H1 (cell line): Measurements from ENCODE around the gene STRN4. TPM values are rescaled to one million over a fixed set of nuclear protein-coding genes. Genes with fewer than 3 reads are reported as not detected.

ENCODE experiments used
- CTCF ChIA-PET: fragments of 300-600 bp; sonication (Branson Sonifier 250); formaldehyde crosslinking; loops from one replicate; lab custom pipeline; 2021; ENCODE audit not compliant: partially characterized antibody; lab: Charles Lee
- POLR2A ChIA-PET: fragments of 300-600 bp; sonication (Branson Sonifier 250); formaldehyde crosslinking; loops from one replicate; lab custom pipeline; 2021; ENCODE audit warnings: inconsistent platforms; ENCODE audit not compliant: partially characterized antibody; lab: Charles Lee
- DNase-seq, 2 experiments: peaks; one replicate each; pipeline versions ENCODE4 v3.0.0 to v3.0.0-alpha.2; 2010 to 2022; ENCODE audit warnings: low spot score in 2 of 2, low read depth in 1 of 2, mixed read lengths in 1 of 2
- FAIRE-seq: peaks from 2 replicates; lab custom pipeline; 2011; peaks lifted over from hg19 to GRCh38; lab: Jason Lieb, UNC
- H2AFZ ChIP-seq: 2 replicates; pipeline ENCODE4 v1.8.1; 2012; ENCODE audit warnings: low read length, inconsistent platforms
- H2AK5ac ChIP-seq: 2 replicates; pipeline ENCODE4 v1.6.1; 2013; ENCODE audit warnings: low read depth, low read length
- H2BK120ac ChIP-seq: replicated peaks from 2 replicates; pipeline ENCODE3; 2013; ENCODE audit warnings: low read depth, low read length, inconsistent platforms
- H2BK12ac ChIP-seq: 2 replicates; pipeline ENCODE4 v1.6.1; 2013; ENCODE audit warnings: low read depth, low read length
- H2BK15ac ChIP-seq: 2 replicates; pipeline ENCODE4 v1.6.1; 2013; ENCODE audit warnings: low read length
- H2BK20ac ChIP-seq: 2 replicates; pipeline ENCODE4 v1.6.1; 2013; ENCODE audit warnings: low read length
- H2BK5ac ChIP-seq: 2 replicates; pipeline ENCODE4 v1.6.1; 2013; ENCODE audit warnings: low read depth, low read length
- H3K14ac ChIP-seq: 2 replicates; pipeline ENCODE4 v1.6.1; 2013; ENCODE audit warnings: inconsistent platforms; ENCODE audit not compliant: insufficient read length
- H3K18ac ChIP-seq: 2 replicates; pipeline ENCODE4 v1.6.1; 2013; ENCODE audit warnings: low read length; ENCODE audit errors: extremely low read depth
- H3K23ac ChIP-seq: 2 replicates; pipeline ENCODE4 v1.6.1; 2013; ENCODE audit warnings: inconsistent platforms; ENCODE audit not compliant: insufficient read length
- H3K23me2 ChIP-seq: 2 replicates; pipeline ENCODE4 v1.6.1; 2013; ENCODE audit warnings: low read depth, low read length
- H3K27ac ChIP-seq: 2 replicates; pipeline ENCODE4 v1.6.1; 2011; ENCODE audit warnings: low read depth, low read length, inconsistent platforms
- H3K27me3 ChIP-seq, 4 experiments: replicated peaks in 1 of 4; 1 replicate in 1 of 4; 2 replicates in 3 of 4; pipeline versions ENCODE4 v1.6.1 to v1.8.1; 2011 to 2013; ENCODE audit warnings: low read length in 3 of 4, mild to moderate bottlenecking in 3 of 4, inconsistent platforms in 2 of 4, mixed read lengths in 2 of 4, moderate library complexity in 1 of 4; ENCODE audit not compliant: control insufficient read depth in 3 of 4, insufficient read depth in 3 of 4; ENCODE audit errors: extremely low read depth in 1 of 4
- H3K36me3 ChIP-seq, 4 experiments: 2 replicates each; pipeline versions ENCODE4 v1.6.1 to v1.8.1; 2011 to 2013; ENCODE audit warnings: mild to moderate bottlenecking in 4 of 4, low read length in 3 of 4, moderate library complexity in 2 of 4, control low read depth in 1 of 4, inconsistent platforms in 1 of 4; ENCODE audit not compliant: insufficient read depth in 4 of 4, control insufficient read depth in 2 of 4
- H3K4ac ChIP-seq: replicated peaks from 2 replicates; pipeline ENCODE3; 2013; ENCODE audit warnings: low read length, low read depth, mixed read lengths, inconsistent platforms; ENCODE audit not compliant: insufficient read length
- H3K4me1 ChIP-seq, 4 experiments: replicated peaks in 1 of 4; 1 replicate in 1 of 4; 2 replicates in 3 of 4; pipeline versions ENCODE4 v1.6.1 to v1.8.1; 2011 to 2013; ENCODE audit warnings: low read length in 3 of 4, inconsistent platforms in 2 of 4, mixed read lengths in 1 of 4; ENCODE audit not compliant: insufficient read depth in 4 of 4, control insufficient read depth in 3 of 4
- H3K4me2 ChIP-seq, 2 experiments: 2 replicates each; pipeline versions ENCODE4 v1.6.1 to v1.8.1; 2011 to 2013; ENCODE audit warnings: low read depth in 2 of 2, low read length in 2 of 2, control low read depth in 1 of 2, inconsistent platforms in 1 of 2, mild to moderate bottlenecking in 1 of 2; ENCODE audit not compliant: insufficient read depth in 1 of 2
- H3K4me3 ChIP-seq, 4 experiments: fragments of 200-600, 300-600 bp in 1 of 4; sonication (generic), shearing (Covaris generic), sonication (Bioruptor Twin) in 1 of 4; 2 replicates each; pipeline versions ENCODE4 v1.5.1 to v1.8.1; 2011 to 2016; ENCODE audit warnings: low read length in 4 of 4, low read depth in 3 of 4, control low read depth in 2 of 4, inconsistent platforms in 2 of 4, mild to moderate bottlenecking in 2 of 4, mixed read lengths in 1 of 4, moderate library complexity in 1 of 4; ENCODE audit not compliant: insufficient read depth in 2 of 4; ENCODE audit errors: extremely low read depth in 1 of 4
- H3K56ac ChIP-seq: replicated peaks from 2 replicates; pipeline ENCODE3; 2013; ENCODE audit warnings: low read depth, mild to moderate bottlenecking, mixed read lengths, low read length, inconsistent platforms; ENCODE audit not compliant: insufficient read length
- H3K79me1 ChIP-seq: 2 replicates; pipeline ENCODE4 v1.6.1; 2013; ENCODE audit warnings: low read depth, low read length, control low read depth
- H3K79me2 ChIP-seq, 2 experiments: 2 replicates each; pipeline versions ENCODE4 v1.6.1 to v1.8.1; 2012 to 2013; ENCODE audit warnings: low read length in 2 of 2, mild to moderate bottlenecking in 2 of 2, inconsistent platforms in 1 of 2; ENCODE audit not compliant: insufficient read depth in 2 of 2, control insufficient read depth in 1 of 2
- H3K9ac ChIP-seq, 4 experiments: replicated peaks in 1 of 4; 1 replicate in 1 of 4; 2 replicates in 3 of 4; pipeline versions ENCODE4 v1.6.1 to v1.8.1; 2011 to 2013; ENCODE audit warnings: low read depth in 3 of 4, low read length in 3 of 4, control low read depth in 2 of 4, mild to moderate bottlenecking in 2 of 4, moderate library complexity in 2 of 4, inconsistent platforms in 1 of 4; ENCODE audit errors: extremely low read depth in 1 of 4
- H3K9me3 ChIP-seq, 2 experiments: 2 replicates each; pipeline versions ENCODE4 v1.6.1 to v1.8.1; 2012 to 2013; ENCODE audit warnings: mild to moderate bottlenecking in 2 of 2, moderate library complexity in 2 of 2, control low read depth in 1 of 2, inconsistent platforms in 1 of 2, low read depth in 1 of 2, low read length in 1 of 2, mixed read lengths in 1 of 2; ENCODE audit not compliant: insufficient read depth in 2 of 2
- H4K20me1 ChIP-seq, 2 experiments: replicated peaks in 1 of 2; 2 replicates each; pipeline versions ENCODE3 to v1.8.1; 2011 to 2013; ENCODE audit warnings: inconsistent platforms in 2 of 2, low read length in 2 of 2, mild to moderate bottlenecking in 1 of 2; ENCODE audit not compliant: insufficient read depth in 2 of 2, control insufficient read depth in 1 of 2
- H4K5ac ChIP-seq: 2 replicates; pipeline ENCODE4 v1.6.1; 2013; ENCODE audit warnings: low read length, low read depth, mixed read lengths, inconsistent platforms; ENCODE audit not compliant: insufficient read length
- H4K8ac ChIP-seq: 2 replicates; pipeline ENCODE4 v1.8.0; 2013; ENCODE audit warnings: mild to moderate bottlenecking, moderate library complexity, low read length, inconsistent platforms; ENCODE audit not compliant: insufficient read depth; ENCODE audit errors: extremely low read depth
- H4K91ac ChIP-seq: replicated peaks from 2 replicates; pipeline ENCODE3; 2013; ENCODE audit warnings: low read length, mixed read lengths, inconsistent platforms; ENCODE audit not compliant: insufficient read length
- BACH1 ChIP-seq: IDR thresholded peaks from 2 replicates; pipeline ENCODE4 v1.6.1; 2012; ENCODE audit warnings: low read length, improper control_type of control experiment
- CHD1 ChIP-seq: IDR thresholded peaks from 2 replicates; pipeline ENCODE4 v1.6.1; 2012; ENCODE audit warnings: low read depth, low read length, improper control_type of control experiment
- FOSL1 ChIP-seq: IDR thresholded peaks from 2 replicates; pipeline ENCODE4 v1.6.1; 2011; ENCODE audit warnings: mild to moderate bottlenecking, low read depth, low read length, moderate library complexity; ENCODE audit not compliant: insufficient read depth
- KDM4A ChIP-seq: IDR thresholded peaks from one replicate; pipeline ENCODE4 v1.7.1; 2012; ENCODE audit warnings: low read depth, mild to moderate bottlenecking, moderate library complexity, low read length, inconsistent platforms; ENCODE audit not compliant: severe bottlenecking
- NANOG ChIP-seq: IDR thresholded peaks from 2 replicates; pipeline ENCODE4 v1.6.1; 2011; ENCODE audit warnings: low read length, low read depth, mild to moderate bottlenecking, inconsistent platforms; ENCODE audit not compliant: insufficient read depth, poor library complexity, severe bottlenecking
- POU5F1 ChIP-seq: IDR thresholded peaks from 2 replicates; pipeline ENCODE4 v1.6.1; 2011; ENCODE audit warnings: low read depth, mild to moderate bottlenecking, low read length, moderate library complexity
- RAD21 ChIP-seq, 2 experiments: IDR thresholded peaks in 1 of 2; conservative IDR thresholded peaks in 1 of 2; 2 replicates each; pipeline ENCODE4 v1.6.1; 2011; ENCODE audit warnings: low read depth in 2 of 2, low read length in 2 of 2, improper control_type of control experiment in 1 of 2, inconsistent platforms in 1 of 2, mild to moderate bottlenecking in 1 of 2, moderate library complexity in 1 of 2
- RXRA ChIP-seq: IDR thresholded peaks from 2 replicates; pipeline ENCODE4 v1.6.1; 2011; ENCODE audit warnings: low read depth, mild to moderate bottlenecking, low read length, moderate library complexity; ENCODE audit not compliant: insufficient read depth
- SP4 ChIP-seq: IDR thresholded peaks from 2 replicates; pipeline ENCODE4 v1.6.1; 2012; ENCODE audit warnings: low read length, inconsistent platforms
- WGBS, 2 experiments: shearing (Covaris generic) in 1 of 2; methylation state at CpG; one replicate each; pipeline versions ENCODE4 v1.1.6 to v1.1.7; 2013 to 2015; ENCODE audit warnings: low lambda C conversion rate in 2 of 2, mixed read lengths in 2 of 2, inconsistent platforms in 1 of 2, low coverage in 1 of 2, missing lambda C conversion rate in 1 of 2; ENCODE audit not compliant: insufficient replicate concordance in 2 of 2, insufficient coverage in 1 of 2, insufficient read length in 1 of 2; ENCODE audit errors: extremely low coverage in 1 of 2, missing lambda C conversion rate in 1 of 2; 5-methylcytosine and 5-hydroxymethylcytosine counted together
- polyA plus RNA-seq, 7 experiments: library from polyadenylated mRNA; depleted of rRNA in 3 of 7; stranded (reverse) in 5 of 7; unstranded in 2 of 7; fragments of >200 nt in 5 of 7; fragments of 200-250 nt in 2 of 7; gene quantifications; 1 replicate in 5 of 7; 2 replicates in 1 of 7; 4 replicates in 1 of 7; pipeline versions ENCODE4 v1.2.1 to v1.2.3, GENCODE V29; 2011 to 2013; ENCODE audit warnings: missing spikeins in 2 of 7, mixed read lengths in 2 of 7
- total RNA-seq: library from RNA; stranded (reverse); fragmentation: NEBNext Ultra II Directional; extraction: Animal tissue kit (Norgen Biotek cat#: 25700); gene quantifications from 2 replicates; pipeline ENCODE4 v1.2.1, GENCODE V29; 2021
- TF ChIP-seq, protein P1 (sequence below): IDR thresholded peaks from 2 replicates; pipeline ENCODE4 v1.6.1; 2012; ENCODE audit warnings: low read length, inconsistent platforms
- TF ChIP-seq, protein P2 (sequence below): IDR thresholded peaks from 2 replicates; pipeline ENCODE4 v1.6.1; 2012; ENCODE audit warnings: inconsistent platforms

Gene STRN4
- total and polyA plus RNA-seq, 2 of the 8 experiments (the other 6 are each of a cell fraction or from before 2014, with no cell fraction given) = 120 to 187 TPM

DNA sequence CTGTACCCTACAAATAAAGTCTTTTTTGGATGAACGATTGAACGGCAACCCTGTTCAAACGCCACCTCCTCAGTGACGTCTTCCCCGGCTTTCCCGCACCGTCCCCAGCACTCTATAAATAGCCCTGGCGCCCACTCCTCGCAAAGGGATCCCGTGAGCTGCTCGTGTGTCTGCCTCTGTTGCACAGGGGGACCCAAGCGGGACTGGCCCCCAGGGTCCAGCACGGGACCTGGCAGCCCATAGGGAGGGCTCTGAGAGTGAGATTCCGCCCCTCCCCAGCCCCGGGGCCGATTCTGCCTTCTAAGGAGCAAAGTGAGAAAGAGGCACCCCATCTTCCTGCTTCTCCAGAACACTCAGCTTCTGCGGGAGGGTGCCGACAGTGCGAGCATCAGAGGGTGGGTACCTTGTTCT lies 8.5 kb downstream of the STRN4 start:
- H3K4me2 ChIP-seq = no peak overlapping the region
- H3K79me2 ChIP-seq = peaks cover 18 to 71% of the 10 kb centered on the region in 2 experiments
- no peak overlapping the region for H2AK5ac ChIP-seq
- no peak overlapping the region for H3K14ac ChIP-seq
- H3K23me2 ChIP-seq = no peaks in the 10 kb centered on the region
- H3K79me1 ChIP-seq = peaks cover 15% of the 10 kb centered on the region; the same call in 1 of the 2 replicates
- DNase-seq (no peak), FAIRE-seq (no peak)
- no peak overlapping the region for H2BK120ac ChIP-seq
- peaks cover 15 to 40% (median 31%) of the 10 kb centered on the region in 4 experiments for H3K36me3 ChIP-seq
- H3K4me1 ChIP-seq = peaks cover 0 to 11% (median 4%) of the 10 kb centered on the region in 4 experiments; a peak in 4 of 7 replicates
- H3K23ac ChIP-seq = no peak overlapping the region
- POLR2A ChIA-PET = interaction anchor here (0.8 to 1.7 kb wide), 6 partner anchors 10 to 43 kb away, joined by 3 to 6 read pairs (median 4); no protein-coding TSS in a partner anchor
- H4K91ac ChIP-seq = no peak overlapping the region
- H3K9ac ChIP-seq = no peak overlapping the region
- H2BK5ac ChIP-seq = no peak overlapping the region
- no peak overlapping the region for H3K4ac ChIP-seq
- H3K9me3 ChIP-seq = no peaks in the 10 kb centered on the region
- no peak overlapping the region for H3K27ac ChIP-seq
- no peak overlapping the region for H2BK12ac ChIP-seq
- no peak overlapping the region for H3K18ac ChIP-seq
- CTCF ChIA-PET = interaction anchor here (0.9 to 3.7 kb wide), 9 partner anchors 9 to 253 kb away, joined by 3 to 16 read pairs (median 4); no protein-coding TSS in a partner anchor
- H2BK15ac ChIP-seq = no peak overlapping the region
- no peak overlapping the region for H4K8ac ChIP-seq
- WGBS, 2 experiments = 88% methylated on average over 19 of the region's 19 CpGs; no CpG with 5 or more reads in 1 of the 2 experiments
- H2AFZ ChIP-seq = no peak overlapping the region
- no peaks in the 10 kb centered on the region for H3K27me3 ChIP-seq
- H4K5ac ChIP-seq = no peak overlapping the region
- peaks cover 45 to 46% of the 10 kb centered on the region in 2 experiments for H4K20me1 ChIP-seq
- no peak overlapping the region for H3K56ac ChIP-seq
- no peak overlapping the region for H3K4me3 ChIP-seq
- no peak overlapping the region for H2BK20ac ChIP-seq
- TF ChIP-seq KDM4A = no peak
- TF ChIP-seq BACH1 = no peak
- no peak for TF ChIP-seq NANOG
- no peak for TF ChIP-seq CHD1
- no peak for TF ChIP-seq RXRA
- TF ChIP-seq FOSL1 = no peak
- no peak for TF ChIP-seq POU5F1
- TF ChIP-seq, protein P1, sequence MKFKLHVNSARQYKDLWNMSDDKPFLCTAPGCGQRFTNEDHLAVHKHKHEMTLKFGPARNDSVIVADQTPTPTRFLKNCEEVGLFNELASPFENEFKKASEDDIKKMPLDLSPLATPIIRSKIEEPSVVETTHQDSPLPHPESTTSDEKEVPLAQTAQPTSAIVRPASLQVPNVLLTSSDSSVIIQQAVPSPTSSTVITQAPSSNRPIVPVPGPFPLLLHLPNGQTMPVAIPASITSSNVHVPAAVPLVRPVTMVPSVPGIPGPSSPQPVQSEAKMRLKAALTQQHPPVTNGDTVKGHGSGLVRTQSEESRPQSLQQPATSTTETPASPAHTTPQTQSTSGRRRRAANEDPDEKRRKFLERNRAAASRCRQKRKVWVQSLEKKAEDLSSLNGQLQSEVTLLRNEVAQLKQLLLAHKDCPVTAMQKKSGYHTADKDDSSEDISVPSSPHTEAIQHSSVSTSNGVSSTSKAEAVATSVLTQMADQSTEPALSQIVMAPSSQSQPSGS = no peak
- TF ChIP-seq SP4 = no peak
- no peak for TF ChIP-seq RAD21 (IDR thresholded peaks at IDR 0.05 in 1 of 2, conservative IDR thresholded peaks at IDR 0.05 in 1 of 2; ENCODE audit: low read depth in 2 of 2, low read length in 2 of 2)
- TF ChIP-seq, protein P2, sequence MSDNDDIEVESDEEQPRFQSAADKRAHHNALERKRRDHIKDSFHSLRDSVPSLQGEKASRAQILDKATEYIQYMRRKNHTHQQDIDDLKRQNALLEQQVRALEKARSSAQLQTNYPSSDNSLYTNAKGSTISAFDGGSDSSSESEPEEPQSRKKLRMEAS = no peak
